NCI-H187 (cell line): ENCODE measurements around the gene DDN.

Experiments used
- DNase-seq, 2 experiments: peaks; one replicate each; lab custom pipeline; 2025; lab: John Stamatoyannopoulos, UW

Gene DDN

GRCh38 chr12:49031573-49032161 lies 32.5 kb upstream of the DDN start:
- DNase-seq, result no peak

- DNase-seq, result no peak
Observed at GRCh38 chr12:49030714-49031572, 31.8 kb upstream of the DDN start.

GRCh38 chr12:49030119-49030518 lies 30.9 kb upstream of the DDN start:
- DNase-seq, result no peak

GRCh38 chr12:49028666-49029275 lies 29.6 kb upstream of the DDN start:
- no peak for DNase-seq

- no peak for DNase-seq
Observed at GRCh38 chr12:49027846-49028555, 28.8 kb upstream of the DDN start.

GRCh38 chr12:49026678-49027480 lies 27.7 kb upstream of the DDN start:
- DNase-seq, result no peak

- no peak for DNase-seq
Observed at GRCh38 chr12:49026101-49026500, 26.9 kb upstream of the DDN start.

GRCh38 chr12:49025463-49025862 lies 26.3 kb upstream of the DDN start:
- no peak for DNase-seq

- no peak for DNase-seq
Observed at GRCh38 chr12:49024543-49024942, 25.4 kb upstream of the DDN start.

- no peak for DNase-seq
Observed at GRCh38 chr12:49023812-49024211, 24.6 kb upstream of the DDN start.

- DNase-seq, result no peak
Observed at GRCh38 chr12:49022558-49023178, 23.5 kb upstream of the DDN start.

GRCh38 chr12:49021292-49021915 lies 22.2 kb upstream of the DDN start:
- DNase-seq, result no peak

GRCh38 chr12:49020441-49020840 lies 21.3 kb upstream of the DDN start:
- no peak for DNase-seq

- no peak for DNase-seq
Observed at GRCh38 chr12:49019443-49020324, 20.5 kb upstream of the DDN start.

- no peak for DNase-seq
Observed at GRCh38 chr12:49019120-49019430, 19.9 kb upstream of the DDN start.

- peak; percentile 84 to 92 for DNase-seq
Observed at GRCh38 chr12:49018261-49019119, 19.3 kb upstream of the DDN start, which contains the start of gene PRKAG1. Gene PRKAG1 (minus strand): TSS chr12:49018776. CDS start chr12:49018740, 36 bp downstream.

- DNase-seq, result no peak
Observed at GRCh38 chr12:49017891-49018260, 18.7 kb upstream of the DDN start.

GRCh38 chr12:49015196-49015595 lies 16.0 kb upstream of the DDN start:
- no peak for DNase-seq

- DNase-seq, result no peak
Observed at GRCh38 chr12:49014547-49014946, 15.4 kb upstream of the DDN start.
